ENCODE data around the gene MRLN. TPM values are rescaled to one million over a fixed set of nuclear protein-coding genes. Genes with fewer than 3 reads are reported as not detected.

Gene MRLN
- total and polyA plus RNA-seq, 2 of the 8 experiments (the other 6 are each of a cell fraction or from before 2014, with no cell fraction given) = 0.21 TPM; not detected in 1

DNA sequence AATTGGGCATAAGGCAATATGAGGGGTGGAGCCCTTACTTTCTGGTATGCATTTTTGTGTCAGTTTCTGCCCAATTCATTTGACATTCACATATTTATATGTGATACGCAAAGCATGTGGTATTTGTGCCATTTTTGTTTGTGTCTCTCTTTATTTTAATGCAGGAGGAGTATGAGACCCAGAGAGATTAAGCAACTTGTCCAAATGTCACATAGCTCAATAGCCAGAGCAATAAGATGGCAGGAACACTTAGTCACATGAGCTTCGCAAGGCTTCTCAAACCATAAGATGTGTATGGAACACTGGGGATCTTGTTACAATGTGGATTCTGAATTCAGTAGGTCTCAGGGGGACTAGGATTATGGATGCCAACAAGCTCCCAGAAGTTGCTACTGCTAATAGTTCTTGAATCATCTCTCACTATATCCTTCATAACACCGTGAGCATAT lies 19.2 kb downstream of the MRLN start:
- WGBS, 2 experiments (ENCODE audit: extremely low coverage in 1 of 2, insufficient coverage in 1 of 2, insufficient read length in 1 of 2, insufficient replicate concordance in 2 of 2, low coverage in 1 of 2, low lambda C conversion rate in 2 of 2, missing lambda C conversion rate in 1 of 2) = 60% methylated on average over 3 of the region's 3 CpGs; no CpG with 5 or more reads in 1 of the 2 experiments
- CTCF ChIA-PET (ENCODE audit: partially characterized antibody) = interaction anchor here (0.6 to 1.1 kb wide), 3 partner anchors 8 to 108 kb away, joined by 3 read pairs; no protein-coding TSS in a partner anchor
- Histone ChIP-seq H3K4ac (replicated peaks; ENCODE audit: insufficient read length, low read depth, low read length) (no peak overlapping the region), H2BK15ac (ENCODE audit: low read length) (no peak overlapping the region), H2BK5ac (ENCODE audit: low read depth, low read length) (no peak overlapping the region), H3K36me3 (ENCODE audit: control insufficient read depth in 2 of 4, insufficient read depth in 4 of 4, low read length in 3 of 4) (no peaks in the 10 kb centered on the region), H3K4me2 (ENCODE audit: insufficient read depth in 1 of 2, low read depth in 2 of 2, low read length in 2 of 2) (no peak overlapping the region), H3K27ac (ENCODE audit: low read depth, low read length) (no peak overlapping the region), H3K4me1 (replicated peaks in 1 of 4; ENCODE audit: control insufficient read depth in 3 of 4, insufficient read depth in 4 of 4, low read length in 3 of 4) (no peaks in the 10 kb centered on the region), H3K18ac (ENCODE audit: extremely low read depth, low read length) (no peak overlapping the region), H2BK20ac (ENCODE audit: low read length) (no peak overlapping the region), H3K23me2 (ENCODE audit: low read depth, low read length) (no peaks in the 10 kb centered on the region), H4K8ac (ENCODE audit: extremely low read depth, insufficient read depth, low read length) (no peak overlapping the region), H3K23ac (ENCODE audit: insufficient read length) (no peak overlapping the region), H3K9me3 (ENCODE audit: insufficient read depth in 2 of 2, low read depth in 1 of 2, low read length in 1 of 2) (peaks cover 3 to 6% of the 10 kb centered on the region in 2 experiments; a peak in 3 of 4 replicates), H4K5ac (ENCODE audit: insufficient read length, low read depth, low read length) (no peak overlapping the region), H2AFZ (ENCODE audit: low read length) (no peak overlapping the region), H3K9ac (replicated peaks in 1 of 4; ENCODE audit: extremely low read depth in 1 of 4, low read depth in 3 of 4, low read length in 3 of 4) (no peak overlapping the region), H4K91ac (replicated peaks; ENCODE audit: insufficient read length, low read length) (no peak overlapping the region), H3K27me3 (replicated peaks in 1 of 4; ENCODE audit: control insufficient read depth in 3 of 4, extremely low read depth in 1 of 4, insufficient read depth in 3 of 4, low read length in 3 of 4) (no peaks in the 10 kb centered on the region), H3K79me1 (ENCODE audit: low read depth, low read length) (no peaks in the 10 kb centered on the region), H2BK12ac (ENCODE audit: low read depth, low read length) (no peak overlapping the region), H2AK5ac (ENCODE audit: low read depth, low read length) (no peak overlapping the region), H3K4me3 (ENCODE audit: extremely low read depth in 1 of 4, insufficient read depth in 2 of 4, low read depth in 3 of 4, low read length in 4 of 4) (no peak overlapping the region), H2BK120ac (replicated peaks; ENCODE audit: low read depth, low read length) (no peak overlapping the region), H3K79me2 (ENCODE audit: control insufficient read depth in 1 of 2, insufficient read depth in 2 of 2, low read length in 2 of 2) (no peaks in the 10 kb centered on the region), H4K20me1 (replicated peaks in 1 of 2; ENCODE audit: control insufficient read depth in 1 of 2, insufficient read depth in 2 of 2, low read length in 2 of 2) (no peaks in the 10 kb centered on the region), H3K14ac (ENCODE audit: insufficient read length) (no peak overlapping the region), H3K56ac (replicated peaks; ENCODE audit: insufficient read length, low read depth, low read length) (no peak overlapping the region)
- POLR2A ChIA-PET (ENCODE audit: partially characterized antibody) = no interaction called here
- no peak for DNase-seq (ENCODE audit: low read depth in 1 of 2, low spot score in 2 of 2)
- no peak for TF ChIP-seq SP2 (IDR thresholded peaks at IDR 0.05; ENCODE audit: low read length)
- no peak for TF ChIP-seq SIRT6 (IDR thresholded peaks at IDR 0.05; ENCODE audit: low read length)
- TF ChIP-seq ASH2L (IDR thresholded peaks at IDR 0.05; ENCODE audit: low read length) = no peak
- TF ChIP-seq JUN (IDR thresholded peaks at IDR 0.05; ENCODE audit: low read depth, low read length) = no peak
- no peak for TF ChIP-seq RNF2 (IDR thresholded peaks at IDR 0.05; ENCODE audit: borderline replicate concordance, low read depth, low read length, missing control alignments, poor library complexity, severe bottlenecking)
- no peak for TF ChIP-seq RFX5 (IDR thresholded peaks at IDR 0.05; ENCODE audit: borderline replicate concordance, low read depth, low read length)
- no peak for FAIRE-seq

Data from H1 (cell line).